ENCODE data around the gene LITAFD.
"Not testable (repeated sequence)": the region's sequence is repeated elsewhere in the genome, so short reads cannot be mapped to it uniquely, and the experiment has no call there.

The LITAFD gene

GRCh38 chr16:8893976-8894690 lies 12.0 kb downstream of the LITAFD start:
- DNase-seq (ENCODE audit: low read depth, low spot score), result no peak

GRCh38 chr16:8894736-8895334 lies 12.7 kb downstream of the LITAFD start:
- DNase-seq (ENCODE audit: low read depth, low spot score), result no peak

GRCh38 chr16:8898660-8899318 lies 16.6 kb downstream of the LITAFD start:
- DNase-seq (ENCODE audit: low read depth, low spot score), result no peak

GRCh38 chr16:8899709-8900317 lies 17.7 kb downstream of the LITAFD start:
- no peak for DNase-seq (ENCODE audit: low read depth, low spot score)

- DNase-seq (ENCODE audit: low read depth, low spot score), result no peak
Measured at GRCh38 chr16:8900343-8900742, 18.2 kb downstream of the LITAFD start.

GRCh38 chr16:8901320-8901861 lies 19.2 kb downstream of the LITAFD start:
- DNase-seq (ENCODE audit: low read depth, low spot score), result no peak

GRCh38 chr16:8903004-8903403 lies 20.9 kb downstream of the LITAFD start:
- DNase-seq (ENCODE audit: low read depth, low spot score), result no peak

GRCh38 chr16:8904018-8904430 lies 21.9 kb downstream of the LITAFD start:
- no peak for DNase-seq (ENCODE audit: low read depth, low spot score)

GRCh38 chr16:8905168-8905762 lies 23.1 kb downstream of the LITAFD start:
- no peak for DNase-seq (ENCODE audit: low read depth, low spot score)

- DNase-seq (ENCODE audit: low read depth, low spot score), result no peak
Measured at GRCh38 chr16:8905795-8906591, 23.8 kb downstream of the LITAFD start.

- no peak for DNase-seq (ENCODE audit: low read depth, low spot score)
Measured at GRCh38 chr16:8907096-8907495, 24.9 kb downstream of the LITAFD start.

- no peak for DNase-seq (ENCODE audit: low read depth, low spot score)
Measured at GRCh38 chr16:8908810-8909468, 26.8 kb downstream of the LITAFD start.

- DNase-seq (ENCODE audit: low read depth, low spot score), result no peak
Measured at GRCh38 chr16:8910811-8911210, 28.7 kb downstream of the LITAFD start.

- no peak for DNase-seq (ENCODE audit: low read depth, low spot score)
Measured at GRCh38 chr16:8912793-8913192, 30.6 kb downstream of the LITAFD start.

GRCh38 chr16:8914098-8914497 lies 31.9 kb downstream of the LITAFD start:
- DNase-seq (ENCODE audit: low read depth, low spot score), result no peak

- DNase-seq (ENCODE audit: low read depth, low spot score), result no peak
Measured at GRCh38 chr16:8915722-8916301, 33.7 kb downstream of the LITAFD start.

GRCh38 chr16:8916541-8917225 lies 34.5 kb downstream of the LITAFD start:
- DNase-seq (ENCODE audit: low read depth, low spot score), result no peak

GRCh38 chr16:8917336-8917735 lies 35.2 kb downstream of the LITAFD start:
- not testable (repeated sequence) for DNase-seq (ENCODE audit: low read depth, low spot score)
